SK-N-SH (cell line): ENCODE results near the gene KIAA0319L. TPM values are rescaled to one million over a fixed set of nuclear protein-coding genes. Genes with fewer than 3 reads are reported as not detected.
"Not testable (repeated sequence)": the region's sequence is repeated elsewhere in the genome, so short reads cannot be mapped to it uniquely, and the experiment has no call there.

Source experiments
- CTCF ChIA-PET: fragments of 300-600, 350-600 bp; formaldehyde crosslinking; extraction: SDS; loops from one replicate; lab custom pipeline; 2021; lab: Yijun Ruan, JAX
- POLR2A ChIA-PET: fragments of 350-600 bp; sonication (Branson Sonifier 250); formaldehyde crosslinking; extraction: SDS; loops from one replicate; lab custom pipeline; 2020; ENCODE audit warnings: antibody characterized with exemption, inconsistent platforms; lab: Yijun Ruan, JAX
- DNase-seq: peaks from one replicate; pipeline ENCODE4 v3.0.0; 2012
- H2AFZ ChIP-seq: fragments of 200-600 bp; sonication (generic); 2 replicates; pipeline ENCODE4 v1.8.1; 2016; ENCODE audit warnings: antibody characterized with exemption, mild to moderate bottlenecking, low read depth
- H3F3A ChIP-seq: fragments of 200-600 bp; sonication (generic); replicated peaks from 2 replicates; pipeline ENCODE3; 2016; ENCODE audit warnings: antibody characterized with exemption, mild to moderate bottlenecking; ENCODE audit not compliant: insufficient read depth
- H3K27ac ChIP-seq, 2 experiments: fragments of 200-500 bp in 1 of 2; fragments of 200-600 bp in 1 of 2; sonication (Bioruptor generic) in 1 of 2; sonication (generic), shearing (Covaris generic) in 1 of 2; 2 replicates each; pipeline versions ENCODE4 v1.5.1 to v1.6.1; 2014 to 2016; ENCODE audit warnings: low read depth in 2 of 2, inconsistent platforms in 1 of 2, low read length in 1 of 2, mild to moderate bottlenecking in 1 of 2, mixed read lengths in 1 of 2
- H3K27me3 ChIP-seq: fragments of 200-600 bp; sonication (generic), shearing (Covaris generic); 2 replicates; pipeline ENCODE4 v1.6.1; 2016; ENCODE audit warnings: mixed run types; ENCODE audit not compliant: insufficient read depth
- H3K36me3 ChIP-seq, 2 experiments: fragments of 200-500 bp in 1 of 2; fragments of 200-600 bp in 1 of 2; sonication (Bioruptor generic) in 1 of 2; sonication (generic) in 1 of 2; replicated peaks in 1 of 2; 2 replicates each; pipeline versions ENCODE3 to v1.5.1; 2014 to 2016; ENCODE audit warnings: low read length in 1 of 2, mild to moderate bottlenecking in 1 of 2; ENCODE audit not compliant: insufficient read depth in 2 of 2, control insufficient read depth in 1 of 2
- H3K4me1 ChIP-seq, 2 experiments: fragments of 200-500 bp in 1 of 2; fragments of 200-600 bp in 1 of 2; sonication (Bioruptor generic) in 1 of 2; sonication (generic), shearing (Covaris generic) in 1 of 2; 2 replicates each; pipeline versions ENCODE4 v1.5.1 to v1.6.1; 2014 to 2016; ENCODE audit warnings: low read depth in 1 of 2, low read length in 1 of 2, mixed run types in 1 of 2; ENCODE audit not compliant: insufficient read depth in 2 of 2, control insufficient read depth in 1 of 2
- H3K4me2 ChIP-seq: fragments of 200-600 bp; sonication (generic), shearing (Covaris generic); 2 replicates; pipeline ENCODE4 v1.6.1; 2017; ENCODE audit warnings: mixed run types
- H3K4me3 ChIP-seq, 2 experiments: fragments of 200-500 bp in 1 of 2; fragments of 200-600 bp in 1 of 2; sonication (Bioruptor generic) in 1 of 2; sonication (generic), shearing (Covaris generic) in 1 of 2; 2 replicates each; pipeline versions ENCODE4 v1.5.1 to v1.8.1; 2014 to 2016; ENCODE audit warnings: low read depth in 2 of 2, inconsistent platforms in 1 of 2, low read length in 1 of 2, mild to moderate bottlenecking in 1 of 2, mixed read lengths in 1 of 2, moderate library complexity in 1 of 2
- H3K79me2 ChIP-seq: fragments of 200-600 bp; sonication (generic); 2 replicates; pipeline ENCODE4 v1.8.1; 2017; ENCODE audit warnings: mild to moderate bottlenecking; ENCODE audit not compliant: insufficient read depth
- H3K9ac ChIP-seq: fragments of 200-600 bp; sonication (generic); 2 replicates; pipeline ENCODE4 v1.6.1; 2017; ENCODE audit warnings: mixed run types
- H3K9me2 ChIP-seq: fragments of 200-600 bp; sonication (generic); 2 replicates; pipeline ENCODE4 v1.6.1; 2017; ENCODE audit warnings: mixed run types
- H3K9me3 ChIP-seq: fragments of 200-600 bp; sonication (generic); 2 replicates; pipeline ENCODE4 v1.6.1; 2017; ENCODE audit warnings: mixed run types, mild to moderate bottlenecking, moderate library complexity
- H4K20me1 ChIP-seq: fragments of 200-600 bp; sonication (generic); 2 replicates; pipeline ENCODE4 v1.6.1; 2017; ENCODE audit warnings: mild to moderate bottlenecking, mixed run types; ENCODE audit not compliant: insufficient read depth
- EP300 ChIP-seq, 2 experiments: IDR thresholded peaks; 2 replicates each; pipeline versions ENCODE4 v1.4.0 to v1.6.1; 2012; ENCODE audit warnings: borderline replicate concordance in 1 of 2, low read depth in 1 of 2, low read length in 1 of 2
- EZH2phosphoT487 ChIP-seq: fragments of 200-600 bp; sonication (generic); IDR thresholded peaks from 2 replicates; pipeline ENCODE4 v1.6.1; 2017; ENCODE audit warnings: low read depth, mixed run types, mild to moderate bottlenecking, antibody characterized with exemption, moderate library complexity, borderline replicate concordance
- FOXM1 ChIP-seq: IDR thresholded peaks from 2 replicates; pipeline ENCODE4 v1.4.0; 2012; ENCODE audit warnings: low read depth, mild to moderate bottlenecking
- GABPA ChIP-seq: IDR thresholded peaks from 2 replicates; pipeline ENCODE4 v1.4.0; 2012; ENCODE audit warnings: low read depth, mild to moderate bottlenecking
- MEF2A ChIP-seq: IDR thresholded peaks from 2 replicates; pipeline ENCODE4 v1.4.0; 2012; ENCODE audit warnings: low read depth, borderline replicate concordance
- NRF1 ChIP-seq: IDR thresholded peaks from 2 replicates; pipeline ENCODE4 v1.6.1; 2012; ENCODE audit warnings: low read depth, mild to moderate bottlenecking, low read length
- POLR2AphosphoS5 ChIP-seq: IDR thresholded peaks from 2 replicates; pipeline ENCODE4 v1.6.1; 2012; ENCODE audit warnings: low read depth, low read length
- RXRA ChIP-seq: IDR thresholded peaks from 2 replicates; pipeline ENCODE4 v1.4.0; 2012; ENCODE audit warnings: low read depth, mild to moderate bottlenecking, borderline replicate concordance
- SIN3A ChIP-seq: IDR thresholded peaks from 2 replicates; pipeline ENCODE4 v1.6.1; 2012; ENCODE audit warnings: low read depth, mild to moderate bottlenecking, low read length, moderate library complexity, borderline replicate concordance
- TAF1 ChIP-seq: IDR thresholded peaks from 2 replicates; pipeline ENCODE4 v1.6.1; 2012; ENCODE audit warnings: low read depth, mild to moderate bottlenecking, low read length, moderate library complexity, borderline replicate concordance
- WGBS: methylation state at CpG from one replicate; pipeline ENCODE4 v1.1.6; 2017; ENCODE audit warnings: low lambda C conversion rate; 5-methylcytosine and 5-hydroxymethylcytosine counted together
- polyA plus RNA-seq, 3 experiments: library from polyadenylated mRNA; depleted of rRNA; stranded (reverse); fragments of >200 nt; gene quantifications; 2 replicates each; pipeline ENCODE4 v1.2.3, GENCODE V29; 2012
- TF ChIP-seq, protein P1 (sequence below): IDR thresholded peaks from 2 replicates; pipeline ENCODE4 v1.6.1; 2012; ENCODE audit warnings: mild to moderate bottlenecking, low read depth, low read length, moderate library complexity
- TF ChIP-seq, protein P2 (sequence below): IDR thresholded peaks from 2 replicates; pipeline ENCODE4 v1.4.0; 2012; ENCODE audit warnings: low read depth

KIAA0319L gene
- polyA plus RNA-seq, 1 of the 3 experiments (the other 2 are of a cell fraction) = 51.9 TPM

DNA sequence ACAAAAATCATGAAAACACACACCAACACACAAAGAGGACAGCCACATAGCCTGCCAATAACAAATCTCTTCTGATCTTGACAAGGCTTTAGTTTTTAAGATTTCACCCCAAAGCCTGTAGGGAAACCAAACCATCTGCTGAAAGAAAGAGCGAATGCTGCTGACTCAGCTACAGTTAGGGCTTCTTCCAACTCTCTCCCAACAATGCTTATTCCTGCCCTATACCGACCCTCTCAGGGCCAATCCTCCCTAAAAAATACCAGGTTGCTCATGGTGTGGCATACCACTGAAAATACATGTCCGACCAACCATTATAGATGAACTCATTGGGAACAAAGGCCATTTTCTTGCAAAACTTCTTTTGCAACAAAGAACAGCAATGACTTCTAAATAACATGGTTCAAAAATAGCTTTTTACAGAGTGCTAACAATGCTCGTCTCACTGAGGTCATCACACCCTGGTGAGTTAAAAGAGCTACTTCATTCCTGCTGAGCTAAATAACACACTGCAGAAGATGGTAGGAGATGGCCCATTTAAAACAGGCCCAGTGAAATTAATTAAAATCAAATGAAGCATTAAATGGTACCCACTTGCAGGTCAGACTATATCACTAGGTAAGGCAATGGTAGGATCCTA, 86.1 kb downstream of the KIAA0319L start:
- Histone ChIP-seq H3K9me3 (no peaks in the 10 kb centered on the region), H3K79me2 (no peaks in the 10 kb centered on the region), H3K4me3 (no peak overlapping the region), H3K9me2 (no peaks in the 10 kb centered on the region), H3F3A (no peaks in the 10 kb centered on the region), H3K27ac (no peak overlapping the region), H3K27me3 (no peaks in the 10 kb centered on the region), H3K9ac (no peak overlapping the region), H3K4me2 (no peak overlapping the region), H2AFZ (no peak overlapping the region), H4K20me1 (no peaks in the 10 kb centered on the region), H3K4me1 (no peaks in the 10 kb centered on the region), H3K36me3 (peaks cover 31 to 45% of the 10 kb centered on the region in 2 experiments)
- DNase-seq = no peak
- TF ChIP-seq, protein P1, sequence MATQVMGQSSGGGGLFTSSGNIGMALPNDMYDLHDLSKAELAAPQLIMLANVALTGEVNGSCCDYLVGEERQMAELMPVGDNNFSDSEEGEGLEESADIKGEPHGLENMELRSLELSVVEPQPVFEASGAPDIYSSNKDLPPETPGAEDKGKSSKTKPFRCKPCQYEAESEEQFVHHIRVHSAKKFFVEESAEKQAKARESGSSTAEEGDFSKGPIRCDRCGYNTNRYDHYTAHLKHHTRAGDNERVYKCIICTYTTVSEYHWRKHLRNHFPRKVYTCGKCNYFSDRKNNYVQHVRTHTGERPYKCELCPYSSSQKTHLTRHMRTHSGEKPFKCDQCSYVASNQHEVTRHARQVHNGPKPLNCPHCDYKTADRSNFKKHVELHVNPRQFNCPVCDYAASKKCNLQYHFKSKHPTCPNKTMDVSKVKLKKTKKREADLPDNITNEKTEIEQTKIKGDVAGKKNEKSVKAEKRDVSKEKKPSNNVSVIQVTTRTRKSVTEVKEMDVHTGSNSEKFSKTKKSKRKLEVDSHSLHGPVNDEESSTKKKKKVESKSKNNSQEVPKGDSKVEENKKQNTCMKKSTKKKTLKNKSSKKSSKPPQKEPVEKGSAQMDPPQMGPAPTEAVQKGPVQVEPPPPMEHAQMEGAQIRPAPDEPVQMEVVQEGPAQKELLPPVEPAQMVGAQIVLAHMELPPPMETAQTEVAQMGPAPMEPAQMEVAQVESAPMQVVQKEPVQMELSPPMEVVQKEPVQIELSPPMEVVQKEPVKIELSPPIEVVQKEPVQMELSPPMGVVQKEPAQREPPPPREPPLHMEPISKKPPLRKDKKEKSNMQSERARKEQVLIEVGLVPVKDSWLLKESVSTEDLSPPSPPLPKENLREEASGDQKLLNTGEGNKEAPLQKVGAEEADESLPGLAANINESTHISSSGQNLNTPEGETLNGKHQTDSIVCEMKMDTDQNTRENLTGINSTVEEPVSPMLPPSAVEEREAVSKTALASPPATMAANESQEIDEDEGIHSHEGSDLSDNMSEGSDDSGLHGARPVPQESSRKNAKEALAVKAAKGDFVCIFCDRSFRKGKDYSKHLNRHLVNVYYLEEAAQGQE = no peak
- TF ChIP-seq SIN3A (no peak), EP300 (IDR thresholded peaks at IDR 0.05; ENCODE audit: borderline replicate concordance in 1 of 2, low read depth in 1 of 2, low read length in 1 of 2) (no peak), NRF1 (no peak), TAF1 (no peak)
- TF ChIP-seq, protein P2, sequence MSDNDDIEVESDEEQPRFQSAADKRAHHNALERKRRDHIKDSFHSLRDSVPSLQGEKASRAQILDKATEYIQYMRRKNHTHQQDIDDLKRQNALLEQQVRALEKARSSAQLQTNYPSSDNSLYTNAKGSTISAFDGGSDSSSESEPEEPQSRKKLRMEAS = no peak
- POLR2A ChIA-PET = no interaction called here
- CTCF ChIA-PET = interaction anchor here (1.0 kb wide), 1 partner anchor 20 kb away, joined by 5 read pairs; no protein-coding TSS in a partner anchor
- WGBS = 98% methylated on average over 4 of the region's 4 CpGs

DNA sequence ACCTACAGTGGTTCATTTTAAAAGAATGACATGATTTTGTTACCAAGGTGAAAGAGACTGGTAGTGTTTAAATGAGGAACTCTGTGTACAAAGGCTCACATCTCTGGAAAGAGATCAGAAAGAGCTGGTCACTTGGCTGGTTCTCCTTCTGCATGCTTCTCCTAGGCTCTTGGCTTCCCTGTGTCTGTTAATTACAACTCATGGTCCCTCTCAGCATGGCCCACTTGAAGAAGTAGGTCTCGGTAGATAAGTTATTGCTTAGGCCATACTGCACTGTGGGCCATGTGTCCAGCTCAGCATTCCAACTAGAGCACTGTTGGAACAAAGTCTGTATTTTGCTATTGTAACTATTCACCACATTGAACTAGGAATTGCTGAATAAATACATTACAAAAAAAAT, 91.1 kb downstream of the KIAA0319L start:
- CTCF ChIA-PET = interaction anchor here (0.9 to 3.2 kb wide), 3 partner anchors 14 to 103 kb away, joined by 4 to 20 read pairs (median 5); no protein-coding TSS in a partner anchor

DNA sequence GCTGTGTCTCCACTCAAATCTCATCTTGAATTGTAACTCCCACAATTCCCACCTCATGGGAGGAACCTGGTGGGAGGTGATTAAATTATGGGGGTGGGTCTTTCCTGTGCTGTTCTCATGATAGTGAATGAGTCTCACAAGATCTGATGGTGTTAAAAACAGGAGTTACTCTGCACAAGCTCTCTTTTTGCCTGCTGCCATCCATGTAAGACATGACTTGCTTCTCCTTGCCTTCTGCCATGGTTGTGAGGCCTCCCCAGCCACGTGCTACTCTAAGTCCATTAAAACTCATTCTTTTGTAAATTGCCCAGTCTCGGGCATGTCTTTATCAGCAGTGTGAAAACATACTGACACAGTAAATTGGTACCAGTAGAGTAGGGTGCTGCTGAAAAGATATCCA, 93.5 kb downstream of the KIAA0319L start:
- 98% methylated on average over 2 of the region's 2 CpGs for WGBS
- H3K4me3 ChIP-seq, H3K27ac ChIP-seq, H4K20me1 ChIP-seq, H3K27me3 ChIP-seq, H2AFZ ChIP-seq, DNase-seq, H3F3A ChIP-seq, H3K4me2 ChIP-seq, H3K79me2 ChIP-seq, H3K9ac ChIP-seq, POLR2A ChIA-PET, H3K4me1 ChIP-seq, H3K9me3 ChIP-seq, H3K9me2 ChIP-seq: not testable (repeated sequence)
- peaks cover 33 to 46% of the 10 kb centered on the region in 2 experiments for H3K36me3 ChIP-seq
- CTCF ChIA-PET = interaction anchor here (1.4 kb wide), 1 partner anchor 13 kb away, joined by 4 read pairs; no protein-coding TSS in a partner anchor

More for the DNA sequence above, 91.1 kb downstream of the KIAA0319L start:
- H4K20me1 ChIP-seq = no peaks in the 10 kb centered on the region
- H3K9ac ChIP-seq = no peak overlapping the region
- H3K79me2 ChIP-seq = no peaks in the 10 kb centered on the region
- H3K9me3 ChIP-seq = no peaks in the 10 kb centered on the region
- H3K27ac ChIP-seq = no peak overlapping the region
- peaks cover 35 to 57% of the 10 kb centered on the region in 2 experiments for H3K36me3 ChIP-seq
- no peak overlapping the region for H3K4me2 ChIP-seq
- H2AFZ ChIP-seq = no peak overlapping the region
- no peaks in the 10 kb centered on the region for H3K9me2 ChIP-seq
- no peak for TF ChIP-seq MEF2A
- no peak for TF ChIP-seq RXRA
- TF ChIP-seq GABPA = no peak
- no peak for TF ChIP-seq SIN3A
- no peak for TF ChIP-seq POLR2AphosphoS5
- no peak for TF ChIP-seq FOXM1
- TF ChIP-seq EZH2phosphoT487 = no peak
- POLR2A ChIA-PET = no interaction called here
- 92% methylated on average over 1 of the region's 1 CpG for WGBS
- DNase-seq = no peak
- H3K4me3 ChIP-seq = no peak overlapping the region
- H3K4me1 ChIP-seq = no peaks in the 10 kb centered on the region
- no peaks in the 10 kb centered on the region for H3K27me3 ChIP-seq
- no peaks in the 10 kb centered on the region for H3F3A ChIP-seq
